HUES64 (cell line): Measurements from ENCODE around the gene HS6ST1.
"Not testable (repeated sequence)": the region's sequence is repeated elsewhere in the genome, so short reads cannot be mapped to it uniquely, and the experiment has no call there.

ENCODE experiments used
- H3K27ac ChIP-seq: 2 replicates; pipeline ENCODE4 v1.7.0; 2013; ENCODE audit warnings: low read depth, low read length, inconsistent platforms
- H3K27me3 ChIP-seq: 2 replicates; pipeline ENCODE4 v1.6.1; 2013; ENCODE audit warnings: mild to moderate bottlenecking, low read length; ENCODE audit not compliant: insufficient read depth
- H3K36me3 ChIP-seq: 2 replicates; pipeline ENCODE4 v1.6.1; 2013; ENCODE audit warnings: mild to moderate bottlenecking, low read length; ENCODE audit not compliant: insufficient read depth
- H3K4me1 ChIP-seq: 2 replicates; pipeline ENCODE4 v1.6.1; 2013; ENCODE audit warnings: mild to moderate bottlenecking, low read length, moderate library complexity; ENCODE audit not compliant: insufficient read depth
- H3K4me3 ChIP-seq: 2 replicates; pipeline ENCODE4 v1.5.1; 2013; ENCODE audit warnings: mild to moderate bottlenecking, low read length, moderate library complexity
- H3K9ac ChIP-seq: 2 replicates; pipeline ENCODE4 v1.6.1; 2013; ENCODE audit warnings: mild to moderate bottlenecking, low read depth, low read length
- H3K9me3 ChIP-seq: 2 replicates; pipeline ENCODE4 v1.6.1; 2013; ENCODE audit warnings: low read depth, low read length; ENCODE audit not compliant: insufficient read depth
- WGBS: fragments of 150-250, 120-280 bp; methylation state at CpG from one replicate; pipeline ENCODE4 v1.1.7; 2013; ENCODE audit warnings: missing lambda C conversion rate; 5-methylcytosine and 5-hydroxymethylcytosine counted together

HS6ST1 gene

DNA sequence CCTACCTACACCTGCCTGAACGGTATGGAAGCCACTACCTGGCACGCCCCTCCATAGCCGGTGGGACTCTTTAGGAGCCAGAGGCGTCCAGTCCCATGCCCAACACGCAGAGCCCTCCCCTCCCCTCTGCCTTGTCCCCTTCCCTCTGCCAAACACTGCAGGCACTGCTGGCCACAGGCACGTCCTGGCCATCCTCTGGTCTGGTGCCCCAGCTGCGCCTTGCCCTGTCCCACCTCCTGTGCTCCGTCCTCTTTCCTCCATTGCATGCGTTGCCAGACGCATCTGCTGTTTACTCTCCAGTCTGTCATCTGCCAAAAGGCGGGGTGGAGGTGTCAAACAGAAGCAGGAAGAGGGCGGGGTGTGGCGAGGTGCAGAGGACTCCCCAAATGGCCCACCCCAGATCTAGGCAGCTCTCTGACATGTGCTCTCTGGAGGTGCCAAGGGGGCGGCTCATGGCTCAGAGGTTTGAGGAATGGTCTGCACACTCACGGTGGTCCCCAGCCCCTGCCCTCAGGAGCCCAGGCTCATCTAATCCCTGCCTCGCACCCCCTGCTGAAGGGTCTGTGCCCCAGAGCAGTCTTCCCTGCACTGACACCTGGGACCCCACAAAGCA lies 45.1 kb downstream of the HS6ST1 start:
- Histone ChIP-seq H3K9me3 (no peaks in the 10 kb centered on the region; the same call in 1 of the 2 replicates), H3K27me3 (no peaks in the 10 kb centered on the region; the same call in 1 of the 2 replicates), H3K27ac (no peak overlapping the region), H3K4me1 (no peaks in the 10 kb centered on the region), H3K36me3 (peaks cover 20% of the 10 kb centered on the region), H3K4me3 (no peak overlapping the region), H3K9ac (no peak overlapping the region)
- 92% methylated on average over 16 of the region's 16 CpGs for WGBS

DNA sequence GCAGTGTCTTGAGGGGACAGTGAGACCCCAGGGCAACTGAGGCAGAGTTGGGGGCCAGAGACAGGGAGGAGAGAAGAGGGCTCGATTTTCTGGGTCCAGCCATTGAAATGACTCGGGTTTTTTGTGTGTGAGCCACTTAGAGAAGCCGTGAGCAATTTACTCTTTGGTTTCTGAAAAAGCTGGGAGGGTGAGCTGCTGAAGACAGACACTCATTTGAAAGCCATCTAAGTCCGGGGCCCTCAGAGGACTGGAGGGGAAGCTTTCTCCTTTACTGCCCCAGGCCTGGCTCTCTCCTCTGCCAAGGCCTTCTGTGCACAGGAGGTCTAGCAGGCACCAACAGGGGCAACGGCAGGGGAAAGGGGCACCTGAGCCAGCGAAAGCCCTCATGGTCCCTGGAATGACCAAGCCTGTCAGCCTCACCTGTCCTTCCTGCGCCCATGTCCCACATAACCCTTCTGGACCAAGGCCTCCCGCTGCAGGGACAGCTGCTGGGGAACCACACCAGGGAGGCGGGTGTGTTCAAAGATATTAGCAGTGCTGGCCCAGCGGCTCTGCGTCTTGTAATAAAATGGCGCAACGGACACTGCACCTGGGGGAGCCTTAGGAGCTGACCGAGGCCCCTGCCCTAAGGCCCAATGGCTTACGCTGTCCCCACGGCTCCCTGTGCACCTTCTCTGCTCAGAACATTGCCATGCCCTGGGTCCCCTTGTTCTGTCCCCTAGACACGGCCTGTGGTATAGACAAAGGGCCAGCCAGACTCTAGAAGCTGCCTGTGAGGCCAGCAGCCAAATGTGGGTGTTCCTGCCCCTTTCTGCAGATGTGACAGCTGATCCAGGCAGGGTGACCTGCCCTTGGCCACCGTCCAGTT lies 45.8 kb downstream of the HS6ST1 start:
- no peak overlapping the region for H3K9ac ChIP-seq
- no peaks in the 10 kb centered on the region; the same call in 1 of the 2 replicates for H3K27me3 ChIP-seq
- WGBS: 93% methylated on average over 18 of the region's 18 CpGs
- no peaks in the 10 kb centered on the region; the same call in 1 of the 2 replicates for H3K9me3 ChIP-seq
- H3K4me1 ChIP-seq: no peaks in the 10 kb centered on the region
- H3K36me3 ChIP-seq: peaks cover 20% of the 10 kb centered on the region
- no peak overlapping the region for H3K27ac ChIP-seq
- H3K4me3 ChIP-seq: no peak overlapping the region

DNA sequence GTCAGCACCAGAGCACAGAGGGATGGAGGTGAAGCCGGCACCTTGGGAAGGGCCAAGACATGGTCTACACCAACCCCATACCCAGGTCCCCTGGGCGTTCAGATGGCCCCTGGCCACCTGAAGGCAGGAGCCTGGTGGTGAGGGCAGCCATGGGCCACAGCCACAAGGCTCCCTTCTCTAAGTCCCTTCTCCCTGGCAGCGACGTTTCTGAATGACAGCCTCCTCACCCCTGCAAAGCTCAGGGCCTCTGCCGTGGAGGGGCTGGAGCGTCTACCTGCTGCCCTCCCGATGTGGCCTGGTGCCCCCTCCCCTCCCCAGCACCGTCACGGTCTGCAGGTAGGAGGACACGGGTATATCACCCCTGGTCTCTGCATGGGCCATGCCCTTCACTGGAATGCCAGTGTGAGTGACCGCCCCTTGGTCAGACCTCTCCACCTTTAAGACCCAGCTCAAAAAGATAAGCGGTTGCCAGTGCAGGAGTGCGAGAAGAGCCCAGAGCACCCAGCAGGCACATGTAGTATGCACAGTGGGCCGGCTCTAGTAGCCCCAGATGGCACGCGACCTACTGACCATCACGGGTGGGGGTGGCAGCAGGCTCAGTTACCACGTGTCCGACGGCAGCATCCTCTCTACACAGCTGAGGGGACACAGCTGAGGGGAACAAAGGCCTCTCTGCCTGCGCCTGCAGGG lies 46.6 kb downstream of the HS6ST1 start:
- Histone ChIP-seq H3K36me3 (peaks cover 20% of the 10 kb centered on the region), H3K27me3 (no peaks in the 10 kb centered on the region; the same call in 1 of the 2 replicates), H3K9me3 (no peaks in the 10 kb centered on the region; the same call in 1 of the 2 replicates), H3K9ac (no peak overlapping the region), H3K4me1 (no peaks in the 10 kb centered on the region), H3K4me3 (no peak overlapping the region), H3K27ac (no peak overlapping the region)
- WGBS: 94% methylated on average over 21 of the region's 21 CpGs

DNA sequence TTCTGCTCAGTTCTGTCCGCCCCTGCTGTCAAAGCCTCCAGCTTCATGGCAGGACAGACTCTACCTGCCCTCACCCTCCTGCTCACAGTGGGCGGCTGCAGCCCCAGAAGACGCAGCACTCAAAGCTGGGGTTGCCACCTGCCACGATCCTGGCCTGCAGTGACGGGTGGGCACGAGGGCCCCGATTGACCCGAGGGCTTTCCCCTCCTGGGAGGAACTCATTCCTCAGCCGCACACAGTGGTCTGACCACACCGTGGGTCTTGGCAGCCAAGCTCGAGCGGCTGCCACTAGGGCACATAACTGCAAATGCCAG lies 47.1 kb downstream of the HS6ST1 start:
- no peak overlapping the region for H3K27ac ChIP-seq
- no peaks in the 10 kb centered on the region for H3K4me1 ChIP-seq
- 96% methylated on average over 12 of the region's 12 CpGs for WGBS
- no peaks in the 10 kb centered on the region; the same call in 1 of the 2 replicates for H3K9me3 ChIP-seq
- no peak overlapping the region for H3K4me3 ChIP-seq
- peaks cover 20% of the 10 kb centered on the region for H3K36me3 ChIP-seq
- no peak overlapping the region for H3K9ac ChIP-seq
- H3K27me3 ChIP-seq: no peaks in the 10 kb centered on the region; the same call in 1 of the 2 replicates

DNA sequence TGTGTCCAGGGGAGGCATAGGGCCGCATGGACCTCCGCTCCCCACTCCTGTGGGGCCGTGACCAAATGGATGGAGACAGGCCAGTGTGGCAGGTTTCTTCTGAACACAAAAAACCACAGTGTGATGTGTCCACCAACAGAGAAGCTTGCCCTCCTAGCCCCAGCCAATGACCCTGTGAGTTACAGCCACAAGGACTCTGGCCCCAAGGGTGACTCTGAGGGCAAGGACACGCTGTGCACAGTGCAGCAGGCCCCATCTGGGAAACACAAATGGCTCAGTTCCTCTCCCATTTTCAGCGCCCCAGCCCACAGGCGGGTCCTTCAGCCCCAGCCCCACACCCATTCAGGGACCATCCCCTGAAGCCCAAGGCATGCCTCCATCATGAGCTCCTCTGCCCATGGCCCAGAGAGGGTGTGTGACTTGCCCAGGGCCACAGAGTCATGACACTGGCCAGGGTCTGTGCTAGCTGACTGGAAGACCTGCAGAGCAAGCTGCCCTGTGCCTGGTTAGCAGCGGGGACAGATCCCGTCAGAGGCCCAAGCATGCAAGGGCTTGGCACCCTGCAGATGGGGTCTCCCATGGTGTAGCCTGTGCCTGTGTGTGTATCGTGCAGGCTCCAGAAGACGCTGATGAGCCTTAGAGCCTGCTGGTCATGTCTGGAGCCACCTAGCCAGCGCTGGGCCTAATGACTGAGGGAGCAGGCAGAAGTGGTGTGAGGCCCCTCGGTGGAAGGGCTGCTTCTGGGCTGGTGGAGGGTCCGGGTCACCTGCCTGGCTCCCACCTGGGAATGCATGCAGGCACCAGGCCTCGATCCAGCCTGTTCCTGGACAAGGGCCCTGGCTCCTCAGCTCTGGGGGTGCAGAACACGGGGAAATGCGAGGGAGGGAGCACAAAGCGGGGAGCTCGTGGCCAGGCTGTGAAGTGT lies 47.7 kb downstream of the HS6ST1 start:
- H3K9me3 ChIP-seq: no peaks in the 10 kb centered on the region; the same call in 1 of the 2 replicates
- H3K27ac ChIP-seq: no peak overlapping the region
- H3K9ac ChIP-seq: no peak overlapping the region
- H3K36me3 ChIP-seq: peaks cover 20% of the 10 kb centered on the region
- 92% methylated on average over 18 of the region's 18 CpGs for WGBS
- H3K4me1 ChIP-seq: no peaks in the 10 kb centered on the region
- no peak overlapping the region for H3K4me3 ChIP-seq
- H3K27me3 ChIP-seq: no peaks in the 10 kb centered on the region; the same call in 1 of the 2 replicates

DNA sequence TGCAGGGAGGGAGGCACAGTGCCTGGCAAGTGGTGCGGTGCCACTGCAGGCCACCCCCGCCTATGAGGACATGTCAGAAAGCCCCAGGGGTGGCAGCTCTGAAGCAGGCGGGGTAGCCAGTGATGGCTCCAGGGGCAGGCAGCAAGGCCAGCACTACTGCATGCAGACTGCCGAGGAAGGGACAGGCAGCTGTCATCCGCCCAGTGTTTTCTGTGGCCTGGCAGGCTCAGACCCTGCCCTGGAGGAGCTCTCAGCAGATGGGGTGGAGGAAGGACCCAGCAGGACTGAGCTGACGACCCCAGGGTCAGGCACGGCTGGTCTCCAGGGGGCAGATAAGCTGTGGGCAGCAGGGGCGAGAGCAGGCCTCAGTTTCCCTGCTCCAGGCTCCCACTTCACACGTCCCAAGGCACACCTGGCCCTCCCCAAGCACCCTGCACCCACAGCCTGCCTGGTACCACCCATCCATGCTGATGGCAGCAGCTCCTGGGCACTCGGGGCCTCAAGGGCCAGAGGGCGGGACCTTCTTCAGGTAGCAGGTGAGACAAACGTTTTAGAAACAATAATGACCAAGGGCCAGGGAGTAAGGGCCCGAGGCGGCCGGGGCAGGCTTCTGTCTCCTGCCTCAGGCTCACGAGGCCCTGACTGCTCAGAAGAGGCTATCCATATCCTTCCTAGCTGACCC lies 48.5 kb downstream of the HS6ST1 start:
- WGBS: 91% methylated on average over 16 of the region's 16 CpGs
- Histone ChIP-seq H3K4me3 (no peak overlapping the region), H3K9me3 (no peaks in the 10 kb centered on the region; the same call in 1 of the 2 replicates), H3K9ac (no peak overlapping the region), H3K27me3 (no peaks in the 10 kb centered on the region; the same call in 1 of the 2 replicates), H3K27ac (no peak overlapping the region), H3K4me1 (no peaks in the 10 kb centered on the region), H3K36me3 (peaks cover 12% of the 10 kb centered on the region)

DNA sequence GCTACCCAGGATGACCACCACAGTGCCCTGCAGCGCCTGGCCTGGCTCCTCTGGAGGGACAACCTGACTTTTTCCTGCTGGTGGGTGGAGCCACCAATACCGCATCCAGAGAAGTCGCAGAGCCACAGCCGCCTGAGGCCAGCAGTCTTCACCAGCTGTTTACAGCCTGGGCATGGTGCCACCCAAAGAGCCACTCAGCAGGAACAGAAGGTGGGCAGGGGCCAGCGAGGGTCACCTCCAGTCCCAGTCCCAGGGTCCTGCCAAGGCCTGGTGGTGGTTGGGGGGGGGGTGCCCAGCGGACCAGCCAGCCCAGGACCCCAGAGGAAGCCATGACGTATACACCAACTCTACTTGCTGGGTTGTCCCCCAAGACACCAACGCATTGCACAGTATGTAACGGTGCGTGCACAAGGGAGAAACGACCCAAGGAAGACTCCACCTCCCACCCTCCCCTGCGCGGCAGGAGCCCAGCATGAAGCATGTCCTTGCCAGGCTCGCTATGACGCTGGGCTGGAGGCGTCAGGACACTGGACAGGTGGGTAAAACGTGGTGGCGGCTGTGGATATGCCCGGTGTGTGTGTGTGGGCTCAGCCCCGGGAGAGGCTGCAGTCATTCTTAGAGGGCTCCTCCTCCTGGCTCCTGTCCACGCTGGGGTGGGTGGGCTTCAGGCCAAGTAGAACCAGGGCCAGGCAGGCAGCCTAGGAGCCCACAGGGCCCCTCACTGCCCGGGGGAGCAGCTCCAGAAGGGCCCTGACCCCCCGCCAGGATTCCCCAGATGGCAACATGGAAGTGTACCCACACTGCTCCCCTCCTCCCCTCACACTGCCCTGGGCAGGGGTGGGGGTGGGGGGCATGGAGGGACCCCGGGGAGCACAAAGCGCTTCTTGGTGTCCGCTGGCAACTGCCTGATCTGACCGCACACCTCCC lies 49.3 kb downstream of the HS6ST1 start:
- no peak overlapping the region for H3K9ac ChIP-seq
- 96% methylated on average over 26 of the region's 27 CpGs for WGBS

DNA sequence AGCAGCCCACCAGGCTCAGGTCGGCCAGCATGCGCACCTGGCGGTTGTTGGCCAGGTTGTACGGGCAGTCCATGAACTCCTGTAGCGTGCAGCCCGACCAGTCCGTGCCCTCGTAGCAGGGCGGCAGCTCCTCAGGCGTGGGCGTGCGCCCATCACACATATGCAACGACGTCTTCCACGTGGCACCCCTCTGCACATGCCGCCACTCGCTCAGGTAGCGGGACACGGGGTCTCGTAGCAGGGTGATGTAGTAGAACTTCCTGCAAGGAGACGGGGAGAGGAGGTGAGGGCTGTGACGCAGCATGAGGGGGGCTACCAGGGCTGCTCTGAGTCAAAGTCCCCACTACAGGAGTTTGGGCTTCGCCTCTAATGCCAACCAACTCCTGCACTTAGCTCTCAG lies 50.1 kb downstream of the HS6ST1 start:
- H3K9ac ChIP-seq, H3K27ac ChIP-seq, H3K9me3 ChIP-seq, H3K27me3 ChIP-seq, H3K36me3 ChIP-seq, H3K4me1 ChIP-seq, H3K4me3 ChIP-seq: not testable (repeated sequence)
- 97% methylated on average over 20 of the region's 23 CpGs for WGBS

More for the DNA sequence above, 49.3 kb downstream of the HS6ST1 start:
- H3K4me3 ChIP-seq: no peak overlapping the region
- H3K27ac ChIP-seq: no peak overlapping the region
- no peaks in the 10 kb centered on the region; the same call in 1 of the 2 replicates for H3K9me3 ChIP-seq
- H3K36me3 ChIP-seq: peaks cover 7% of the 10 kb centered on the region; the same call in 1 of the 2 replicates
- H3K4me1 ChIP-seq: no peaks in the 10 kb centered on the region
- no peaks in the 10 kb centered on the region; the same call in 1 of the 2 replicates for H3K27me3 ChIP-seq

DNA sequence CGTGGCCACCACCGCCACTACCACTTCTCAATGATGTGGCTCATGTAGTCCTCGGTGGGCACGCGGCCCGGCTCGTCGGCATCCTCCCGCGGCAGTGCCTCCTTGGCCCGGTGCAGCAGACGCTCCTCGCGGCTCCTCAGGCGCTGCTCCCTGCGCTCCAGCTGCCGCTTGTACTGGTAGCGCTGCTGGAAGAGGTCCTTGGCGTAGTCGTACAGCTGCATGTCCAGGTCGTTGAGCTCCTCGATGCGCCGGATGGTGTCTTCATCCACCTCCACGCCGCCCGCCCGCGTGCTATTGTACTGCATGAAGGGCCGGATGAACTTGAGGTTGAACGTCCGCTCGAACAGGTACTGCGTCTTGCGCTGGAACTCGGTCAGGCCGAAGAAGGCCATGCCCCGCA lies 50.5 kb downstream of the HS6ST1 start:
- H3K36me3 ChIP-seq, H3K4me3 ChIP-seq, H3K9ac ChIP-seq, H3K27me3 ChIP-seq, H3K27ac ChIP-seq, H3K9me3 ChIP-seq, H3K4me1 ChIP-seq: not testable (repeated sequence)
- WGBS: 97% methylated on average over 29 of the region's 38 CpGs
